Endothelial cell of umbilical vein (primary cell): ENCODE measurements around the gene LGI2. TPM values are rescaled to one million over a fixed set of nuclear protein-coding genes. Genes with fewer than 3 reads are reported as not detected.

ENCODE experiments used
- BruUV-seq: library from RNA; stranded (reverse); fragments of 400-500 nt; replicated peaks from 2 replicates; lab custom pipeline; 2021; lab: Mats Ljungman, UMichigan
- CTCF ChIA-PET: fragments of 300-600, 350-600 bp; sonication (Branson Sonifier 250); formaldehyde crosslinking; loops from one replicate; lab custom pipeline; 2021; ENCODE audit warnings: antibody characterized with exemption, inconsistent platforms; lab: Charles Lee
- POLR2A ChIA-PET: fragments of 300-600, 350-600 bp; sonication (Branson Sonifier 250); formaldehyde crosslinking; loops from one replicate; lab custom pipeline; 2021; ENCODE audit warnings: antibody characterized with exemption, inconsistent platforms; lab: Charles Lee
- DNase-seq: peaks from one replicate; pipeline ENCODE4 v3.0.0-alpha.2; 2011; ENCODE audit warnings: low read depth, low spot score
- FAIRE-seq: peaks from 2 replicates; lab custom pipeline; 2011; peaks lifted over from hg19 to GRCh38; lab: Jason Lieb, UNC
- H2AFZ ChIP-seq: 2 replicates; pipeline ENCODE4 v1.6.0; 2012; ENCODE audit warnings: low read depth, low read length, control low read depth, inconsistent platforms
- H3K27ac ChIP-seq: 2 replicates; pipeline ENCODE4 v1.5.1; 2011; ENCODE audit warnings: low read depth, mild to moderate bottlenecking, control low read depth, low read length, moderate library complexity; ENCODE audit not compliant: insufficient read depth
- H3K27me3 ChIP-seq, 2 experiments: 2 replicates each; pipeline versions ENCODE4 v1.6.0 to v1.6.1; 2011; ENCODE audit warnings: low read length in 2 of 2, mixed read lengths in 1 of 2; ENCODE audit not compliant: control insufficient read depth in 2 of 2, insufficient read depth in 2 of 2
- H3K36me3 ChIP-seq, 2 experiments: 2 replicates in 1 of 2; 3 replicates in 1 of 2; pipeline ENCODE4 v1.5.1; 2011; ENCODE audit warnings: low read length in 2 of 2, mild to moderate bottlenecking in 1 of 2, moderate library complexity in 1 of 2; ENCODE audit not compliant: control insufficient read depth in 2 of 2, insufficient read depth in 2 of 2; ENCODE audit errors: extremely low read depth in 1 of 2
- H3K4me1 ChIP-seq: 3 replicates; pipeline ENCODE4 v1.5.1; 2011; ENCODE audit warnings: mild to moderate bottlenecking, low read length; ENCODE audit not compliant: control insufficient read depth, insufficient read depth; ENCODE audit errors: extremely low read depth
- H3K4me2 ChIP-seq: 2 replicates; pipeline ENCODE4 v1.6.1; 2011; ENCODE audit warnings: low read length, control low read depth, mixed read lengths; ENCODE audit not compliant: insufficient read depth
- H3K4me3 ChIP-seq, 3 experiments: fragments of 200-600 bp in 1 of 3; sonication (generic), shearing (Covaris generic) in 1 of 3; replicated peaks in 1 of 3; 2 replicates each; pipeline ENCODE4 v1.5.1; 2011 to 2016; ENCODE audit warnings: control low read depth in 3 of 3, low read length in 3 of 3, mild to moderate bottlenecking in 2 of 3, inconsistent platforms in 1 of 3, low read depth in 1 of 3, moderate library complexity in 1 of 3; ENCODE audit not compliant: insufficient read depth in 1 of 3
- H3K79me2 ChIP-seq: 2 replicates; pipeline ENCODE4 v1.6.0; 2012; ENCODE audit warnings: low read length, inconsistent platforms; ENCODE audit not compliant: control insufficient read depth, insufficient read depth
- H3K9ac ChIP-seq: replicated peaks from 2 replicates; pipeline ENCODE3; 2011; ENCODE audit warnings: low read length, control low read depth; ENCODE audit not compliant: insufficient read depth; ENCODE audit errors: extremely low read depth
- H3K9me1 ChIP-seq: replicated peaks from 3 replicates; pipeline ENCODE4 v1.6.0; 2011; ENCODE audit warnings: mild to moderate bottlenecking, low read length; ENCODE audit not compliant: control insufficient read depth, insufficient read depth; ENCODE audit errors: extremely low read depth
- H3K9me3 ChIP-seq: replicated peaks from 2 replicates; pipeline ENCODE4 v1.5.1; 2012; ENCODE audit warnings: low read length, inconsistent platforms; ENCODE audit not compliant: control insufficient read depth, insufficient read depth
- H4K20me1 ChIP-seq: replicated peaks from 2 replicates; pipeline ENCODE3; 2011; ENCODE audit warnings: mild to moderate bottlenecking, low read length; ENCODE audit not compliant: control insufficient read depth, insufficient read depth; ENCODE audit errors: extremely low read depth
- CTCF ChIP-seq, 2 donors: IDR thresholded peaks; 1 replicate in 1 of 2; 2 replicates in 1 of 2; pipeline ENCODE4 v1.5.1; 2011; ENCODE audit warnings: low read length in 2 of 2, mild to moderate bottlenecking in 2 of 2, moderate library complexity in 2 of 2, control low read depth in 1 of 2, inconsistent platforms in 1 of 2, low read depth in 1 of 2; ENCODE audit not compliant: insufficient read depth in 1 of 2; ENCODE audit errors: extremely low read depth in 1 of 2
- EZH2 ChIP-seq: IDR thresholded peaks from 2 replicates; pipeline ENCODE4 v1.6.1; 2012; ENCODE audit warnings: borderline replicate concordance, low read depth, mild to moderate bottlenecking, moderate library complexity, low read length, inconsistent platforms; ENCODE audit not compliant: severe bottlenecking
- FOS ChIP-seq: IDR thresholded peaks from 2 replicates; pipeline ENCODE4 v1.6.1; 2011; ENCODE audit warnings: mild to moderate bottlenecking, low read length, moderate library complexity, borderline replicate concordance; ENCODE audit not compliant: insufficient read depth
- GATA2 ChIP-seq: IDR thresholded peaks from 2 replicates; pipeline ENCODE4 v1.7.0; 2011; ENCODE audit warnings: low read depth, mild to moderate bottlenecking, moderate library complexity, mixed read lengths, low read length; ENCODE audit not compliant: insufficient read length, insufficient read depth
- JUN ChIP-seq: IDR thresholded peaks from 2 replicates; pipeline ENCODE4 v1.6.1; 2011; ENCODE audit warnings: borderline replicate concordance, low read depth; ENCODE audit not compliant: insufficient read length, insufficient read depth
- MAX ChIP-seq: IDR thresholded peaks from 2 replicates; pipeline ENCODE4 v1.6.1; 2011; ENCODE audit not compliant: insufficient read depth, insufficient read length
- MYC ChIP-seq: IDR thresholded peaks from one replicate; pipeline ENCODE4 v1.6.1; 2011; ENCODE audit warnings: mild to moderate bottlenecking, low read depth, low read length
- POLR2A ChIP-seq: IDR thresholded peaks from 2 replicates; pipeline ENCODE4 v1.6.1; 2012; ENCODE audit warnings: low read depth, mild to moderate bottlenecking, control low read depth, low read length
- POLR2AphosphoS5 ChIP-seq: IDR thresholded peaks from 2 replicates; pipeline ENCODE4 v1.6.1; 2012; ENCODE audit warnings: low read depth, mild to moderate bottlenecking, control low read depth, low read length, moderate library complexity; ENCODE audit not compliant: insufficient read depth
- dilution Hi-C: fragments of 300-500 bp; cut with MboI; formaldehyde crosslinking; loops from one replicate; pipeline ENCODE4 v1.15.0; 2019; ENCODE audit warnings: low sequenced_read_pairs; ENCODE audit not compliant: extremely low pct_ligation_motif_present
- intact Hi-C: fragments of 100-400 bp; cut with micrococcal nuclease; formaldehyde crosslinking; loops from one replicate; pipeline ENCODE4 v1.10.0; 2022
- polyA plus RNA-seq, 4 experiments: library from polyadenylated mRNA; depleted of rRNA in 3 of 4; stranded (reverse) in 3 of 4; unstranded in 1 of 4; fragments of >200 nt; gene quantifications; 2 replicates each; pipeline versions ENCODE4 v1.2.1 to v1.2.3, GENCODE V29; 2011 to 2012; ENCODE audit warnings: missing spikeins in 1 of 4
- total RNA-seq: library from RNA; stranded (reverse); gene quantifications from 2 replicates; pipeline ENCODE4 v1.2.3, GENCODE V29; 2021

LGI2 gene
- total and polyA plus RNA-seq, 2 donors (not counting 3 experiments of a cell fraction or from before 2014, with no cell fraction given) = not detected

- no peaks in the 10 kb centered on the region for H3K9me1 ChIP-seq
- ChIA-PET POLR2A (no interaction called here), CTCF (no interaction called here)
- H3K4me2 ChIP-seq = no peak overlapping the region
- BruUV-seq = no TSS peak
- no peaks in the 10 kb centered on the region for H3K79me2 ChIP-seq
- no peaks in the 10 kb centered on the region for H3K36me3 ChIP-seq
- H2AFZ ChIP-seq = no peak overlapping the region
- H3K9me3 ChIP-seq = no peaks in the 10 kb centered on the region
- no peak overlapping the region for H3K4me3 ChIP-seq
- H3K27ac ChIP-seq = no peak overlapping the region
- TF ChIP-seq CTCF (IDR thresholded peaks at IDR 0.05; ENCODE audit: extremely low read depth in 1 of 2, insufficient read depth in 1 of 2, low read depth in 1 of 2, low read length in 2 of 2) = no peak
- TF ChIP-seq MYC = no peak
- TF ChIP-seq JUN = no peak
- no peak for TF ChIP-seq EZH2
- no peak for TF ChIP-seq POLR2AphosphoS5
- TF ChIP-seq FOS = no peak
- TF ChIP-seq GATA2 = no peak
- no peak for TF ChIP-seq POLR2A
- TF ChIP-seq MAX = no peak
- no peaks in the 10 kb centered on the region for H4K20me1 ChIP-seq
- no peak for DNase-seq
- no peaks in the 10 kb centered on the region for H3K4me1 ChIP-seq
- dilution Hi-C loops (no loop called here), intact Hi-C loops (no loop called here)
- no peak overlapping the region for H3K9ac ChIP-seq
- H3K27me3 ChIP-seq = peaks cover 11 to 15% of the 10 kb centered on the region in 2 experiments
- FAIRE-seq = no peak
These were observed 9.5 kb downstream of the LGI2 start for GRCh38 chr4:25021216-25021615.
